GM20000 (cell line): ENCODE data around the gene PTH1R.

Experiments used
- DNase-seq: peaks from one replicate; pipeline ENCODE4 v3.0.0; 2012; ENCODE audit warnings: low spot score
- TF ChIP-seq, protein P1 (sequence below): IDR thresholded peaks from 2 replicates; pipeline ENCODE4 v1.5.1; 2012; ENCODE audit warnings: mild to moderate bottlenecking, control low read depth; ENCODE audit errors: extremely low read depth, missing control alignments

PTH1R gene

DNA sequence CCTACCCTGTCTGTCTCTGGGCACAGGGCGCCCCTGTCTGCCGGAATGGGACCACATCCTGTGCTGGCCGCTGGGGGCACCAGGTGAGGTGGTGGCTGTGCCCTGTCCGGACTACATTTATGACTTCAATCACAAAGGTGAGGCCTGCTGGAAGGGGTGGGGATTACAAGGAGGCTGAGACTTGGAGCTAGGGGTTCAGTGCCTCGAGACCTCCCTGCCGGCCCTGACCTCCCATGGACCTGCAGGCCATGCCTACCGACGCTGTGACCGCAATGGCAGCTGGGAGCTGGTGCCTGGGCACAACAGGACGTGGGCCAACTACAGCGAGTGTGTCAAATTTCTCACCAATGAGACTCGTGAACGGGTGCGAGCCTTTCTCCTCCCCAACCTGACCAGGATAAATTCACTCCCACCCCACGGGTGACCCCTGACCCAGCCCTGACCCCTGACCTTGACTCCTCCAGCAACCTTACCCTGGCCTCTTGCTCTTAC lies 20.4 kb downstream of the PTH1R start:
- no peak for DNase-seq
- TF ChIP-seq, protein P1, sequence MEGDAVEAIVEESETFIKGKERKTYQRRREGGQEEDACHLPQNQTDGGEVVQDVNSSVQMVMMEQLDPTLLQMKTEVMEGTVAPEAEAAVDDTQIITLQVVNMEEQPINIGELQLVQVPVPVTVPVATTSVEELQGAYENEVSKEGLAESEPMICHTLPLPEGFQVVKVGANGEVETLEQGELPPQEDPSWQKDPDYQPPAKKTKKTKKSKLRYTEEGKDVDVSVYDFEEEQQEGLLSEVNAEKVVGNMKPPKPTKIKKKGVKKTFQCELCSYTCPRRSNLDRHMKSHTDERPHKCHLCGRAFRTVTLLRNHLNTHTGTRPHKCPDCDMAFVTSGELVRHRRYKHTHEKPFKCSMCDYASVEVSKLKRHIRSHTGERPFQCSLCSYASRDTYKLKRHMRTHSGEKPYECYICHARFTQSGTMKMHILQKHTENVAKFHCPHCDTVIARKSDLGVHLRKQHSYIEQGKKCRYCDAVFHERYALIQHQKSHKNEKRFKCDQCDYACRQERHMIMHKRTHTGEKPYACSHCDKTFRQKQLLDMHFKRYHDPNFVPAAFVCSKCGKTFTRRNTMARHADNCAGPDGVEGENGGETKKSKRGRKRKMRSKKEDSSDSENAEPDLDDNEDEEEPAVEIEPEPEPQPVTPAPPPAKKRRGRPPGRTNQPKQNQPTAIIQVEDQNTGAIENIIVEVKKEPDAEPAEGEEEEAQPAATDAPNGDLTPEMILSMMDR = no peak

DNA sequence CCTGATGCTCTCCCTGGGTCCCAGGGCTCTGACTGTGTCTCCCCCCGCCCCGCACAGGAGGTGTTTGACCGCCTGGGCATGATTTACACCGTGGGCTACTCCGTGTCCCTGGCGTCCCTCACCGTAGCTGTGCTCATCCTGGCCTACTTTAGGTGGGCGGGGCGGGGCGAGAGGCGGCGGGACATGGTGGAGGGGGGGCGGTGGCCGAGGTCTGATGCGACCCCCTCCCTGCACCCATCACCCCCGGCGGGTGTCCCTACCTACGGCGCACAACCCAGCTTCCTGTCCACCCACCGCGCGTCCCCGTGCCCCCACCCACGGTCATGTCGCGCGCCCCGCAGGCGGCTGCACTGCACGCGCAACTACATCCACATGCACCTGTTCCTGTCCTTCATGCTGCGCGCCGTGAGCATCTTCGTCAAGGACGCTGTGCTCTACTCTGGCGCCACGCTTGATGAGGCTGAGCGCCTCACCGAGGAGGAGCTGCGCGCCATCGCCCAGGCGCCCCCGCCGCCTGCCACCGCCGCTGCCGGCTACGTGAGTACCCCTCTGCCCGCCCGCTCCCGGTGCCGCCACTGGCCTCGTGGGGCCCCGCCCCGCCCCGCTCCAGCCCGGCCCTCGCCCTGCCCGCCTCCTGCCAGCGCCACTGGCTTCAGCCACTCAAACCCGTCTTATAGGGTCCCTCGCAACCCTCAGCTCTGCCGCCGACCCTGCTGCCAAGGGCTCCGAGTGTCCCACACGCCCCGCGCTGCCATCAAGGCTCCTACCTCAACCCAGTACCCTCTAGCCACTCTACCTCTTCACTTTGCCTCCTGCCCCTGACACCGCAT lies 21.0 kb downstream of the PTH1R start:
- TF ChIP-seq, protein P1 = no peak
- DNase-seq = no peak

DNA sequence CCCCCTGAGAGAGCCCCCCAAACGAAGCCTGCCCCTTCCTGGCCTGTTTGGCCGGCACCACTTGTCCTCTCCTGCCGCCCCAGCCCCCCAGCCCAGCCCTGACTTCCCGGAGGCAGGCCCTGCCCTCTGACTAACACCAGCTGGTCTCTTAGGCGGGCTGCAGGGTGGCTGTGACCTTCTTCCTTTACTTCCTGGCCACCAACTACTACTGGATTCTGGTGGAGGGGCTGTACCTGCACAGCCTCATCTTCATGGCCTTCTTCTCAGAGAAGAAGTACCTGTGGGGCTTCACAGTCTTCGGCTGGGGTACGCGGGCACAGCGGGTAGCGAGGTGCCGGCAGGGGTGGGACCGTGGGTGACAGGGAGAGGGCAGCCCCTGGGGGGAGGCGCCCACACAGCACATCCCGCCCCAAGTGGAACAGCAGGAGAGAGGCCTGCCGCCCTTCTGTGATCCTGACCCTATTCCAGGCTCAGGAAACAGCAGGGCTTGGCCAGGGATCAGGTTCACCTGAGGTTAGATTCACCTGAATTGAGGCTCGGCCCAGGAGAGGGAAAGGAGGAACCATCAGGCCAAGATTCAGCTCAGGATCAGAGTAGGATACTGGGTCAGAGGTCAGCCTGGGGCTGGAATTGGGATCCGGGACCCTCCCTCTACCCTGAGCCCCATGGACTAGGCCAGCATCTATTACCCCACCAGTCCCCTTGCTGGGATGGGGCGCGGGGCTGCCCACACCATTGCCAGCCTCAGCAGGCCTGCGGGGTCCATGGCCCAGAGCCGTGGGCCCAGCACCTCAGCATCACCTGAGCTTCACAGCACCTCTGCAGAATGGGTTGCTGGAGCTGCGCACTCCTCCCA lies 21.9 kb downstream of the PTH1R start:
- no peak for DNase-seq
- TF ChIP-seq, protein P1 = no peak

DNA sequence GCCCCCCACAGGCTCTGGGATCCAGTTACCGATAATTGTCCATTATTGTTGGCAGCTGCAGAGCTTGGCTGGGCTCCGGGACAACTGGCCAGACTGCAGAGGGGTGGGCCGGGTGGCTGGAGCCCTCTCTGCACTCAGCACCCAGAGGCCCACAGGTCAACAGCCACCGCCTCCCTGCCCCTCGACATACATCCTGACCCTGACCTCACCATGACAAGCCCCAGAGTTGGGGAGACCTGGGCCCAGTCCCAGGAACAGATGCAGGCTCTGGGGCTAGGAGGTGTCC lies 22.4 kb downstream of the PTH1R start:
- DNase-seq = no peak
- TF ChIP-seq, protein P1 = no peak

DNA sequence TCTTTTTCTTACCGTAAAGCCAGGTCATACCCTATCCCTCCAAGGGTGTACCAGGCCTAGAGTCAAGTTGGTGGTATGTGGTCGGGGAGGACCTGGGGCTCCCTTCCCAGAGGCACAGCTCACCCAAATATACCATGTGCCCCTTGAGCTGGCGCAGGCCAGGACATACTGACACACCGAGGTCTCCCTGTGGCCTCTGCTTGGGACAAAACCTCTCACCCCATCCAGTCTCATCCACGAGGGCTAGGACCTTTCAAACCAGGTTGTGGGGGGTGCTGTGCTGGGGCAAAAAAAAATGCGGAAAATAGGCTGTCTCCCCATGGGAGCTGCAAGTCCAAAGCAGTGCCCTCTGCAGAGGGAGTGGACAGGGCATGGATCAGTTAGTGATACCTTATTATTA lies 22.8 kb downstream of the PTH1R start:
- DNase-seq = no peak
- TF ChIP-seq, protein P1 = no peak

DNA sequence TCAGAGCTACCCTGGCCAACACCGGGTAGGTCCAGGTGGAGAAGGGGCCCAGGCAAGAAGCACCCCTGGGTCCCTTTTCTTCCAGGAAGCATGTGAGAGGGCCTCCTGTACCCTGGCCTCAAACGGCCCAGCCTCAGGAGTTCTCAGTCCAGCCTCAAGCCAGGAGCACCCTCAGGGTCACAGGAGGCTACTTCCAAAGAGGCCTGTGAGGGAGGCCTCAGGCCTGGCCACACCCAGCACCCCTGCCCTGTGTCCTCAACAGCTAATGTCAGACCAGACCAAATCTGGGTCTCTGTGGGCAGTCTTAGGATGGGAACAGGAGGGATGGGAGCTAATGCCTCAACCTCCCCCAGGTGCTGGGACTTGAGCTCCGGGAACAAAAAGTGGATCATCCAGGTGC lies 23.5 kb downstream of the PTH1R start:
- DNase-seq = no peak
- TF ChIP-seq, protein P1 = no peak

DNA sequence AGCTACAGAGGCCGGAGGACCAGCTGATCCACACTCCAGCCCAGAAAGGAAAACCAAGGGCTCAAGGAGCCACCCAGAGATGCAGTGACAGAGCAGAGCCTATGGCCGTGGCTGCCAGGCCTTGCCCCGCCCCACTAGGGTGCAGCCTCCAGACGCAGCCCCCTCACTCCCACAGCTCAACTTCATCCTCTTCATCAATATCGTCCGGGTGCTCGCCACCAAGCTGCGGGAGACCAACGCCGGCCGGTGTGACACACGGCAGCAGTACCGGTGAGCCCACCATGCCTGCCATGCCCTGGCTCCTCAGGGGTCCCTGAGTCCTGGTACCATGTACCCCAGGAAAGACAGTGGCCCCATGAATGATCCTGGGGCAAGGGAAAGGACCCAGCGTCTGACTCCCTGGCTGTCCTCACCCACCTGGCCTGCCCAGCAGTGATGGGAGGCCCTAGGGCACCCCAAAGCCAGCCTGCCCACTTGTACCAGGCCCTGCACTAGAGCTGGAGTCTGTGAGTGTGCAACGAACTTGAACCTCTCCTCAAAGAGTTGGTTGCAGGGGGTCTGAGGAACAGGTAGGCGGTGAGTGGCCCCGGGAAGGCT lies 24.2 kb downstream of the PTH1R start:
- TF ChIP-seq, protein P1 = no peak
- no peak for DNase-seq
